HG03457 (cell line): ENCODE results near the gene AKAP10.
"Not testable (repeated sequence)": the region's sequence is repeated elsewhere in the genome, so short reads cannot be mapped to it uniquely, and the experiment has no call there.

ENCODE experiments used
- ATAC-seq: cut with Tn5 transposase; IDR thresholded peaks from one replicate; pipeline ENCODE4 v1.9.1; 2021; ENCODE audit warnings: moderate number of reproducible peaks; ENCODE audit not compliant: unreplicated experiment

The AKAP10 gene

DNA sequence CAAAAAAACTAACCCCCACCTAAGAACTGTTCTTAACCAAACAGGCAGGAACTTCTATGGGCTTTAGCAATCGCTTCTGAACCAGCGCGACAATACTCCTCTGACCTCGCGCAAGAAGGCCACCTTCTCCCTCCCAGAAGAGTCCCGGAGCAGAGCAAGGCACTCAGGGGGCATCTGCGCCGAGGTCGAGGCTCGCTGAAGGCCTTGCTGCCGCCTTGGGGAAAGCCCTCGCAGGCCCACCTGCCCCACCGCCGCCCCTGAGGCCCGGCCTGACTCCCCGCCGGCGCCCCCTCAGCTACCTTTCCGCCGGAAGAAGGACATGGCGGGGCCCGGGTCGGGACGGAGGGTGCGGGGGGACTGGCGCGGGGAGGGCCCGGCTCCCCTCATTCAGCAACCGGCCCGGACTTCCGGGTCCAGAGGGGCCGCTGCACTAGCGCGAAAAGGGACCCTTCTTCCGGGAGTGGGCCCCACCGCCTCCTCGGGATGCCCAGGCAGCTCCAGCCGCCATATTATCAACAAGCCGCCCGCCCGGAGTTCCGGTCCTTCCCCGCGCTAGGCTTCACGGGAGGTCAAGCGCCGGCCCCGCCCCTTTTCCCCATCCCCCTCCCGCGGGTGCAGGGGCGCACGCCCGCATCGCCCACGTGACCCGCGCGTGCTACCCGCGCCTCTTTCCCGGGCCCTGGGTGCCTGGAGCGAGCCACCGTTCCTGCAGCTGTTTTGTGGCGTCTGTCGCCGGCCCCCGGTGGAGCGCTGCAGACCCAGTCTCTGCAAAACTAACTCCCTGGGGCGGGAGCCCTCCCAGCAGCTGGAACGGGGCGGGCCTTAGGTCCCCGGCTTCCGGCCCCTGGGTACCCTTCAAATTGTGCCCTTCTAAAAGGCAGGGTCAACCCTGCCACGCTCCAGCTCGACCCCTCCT, at the start of gene AKAP10:
TSS of gene AKAP10 (minus strand) at position 536 of the 916 bp plus-strand sequence. CDS start at position 387, 149 bp downstream.
- ATAC-seq: peak; percentile 68

DNA sequence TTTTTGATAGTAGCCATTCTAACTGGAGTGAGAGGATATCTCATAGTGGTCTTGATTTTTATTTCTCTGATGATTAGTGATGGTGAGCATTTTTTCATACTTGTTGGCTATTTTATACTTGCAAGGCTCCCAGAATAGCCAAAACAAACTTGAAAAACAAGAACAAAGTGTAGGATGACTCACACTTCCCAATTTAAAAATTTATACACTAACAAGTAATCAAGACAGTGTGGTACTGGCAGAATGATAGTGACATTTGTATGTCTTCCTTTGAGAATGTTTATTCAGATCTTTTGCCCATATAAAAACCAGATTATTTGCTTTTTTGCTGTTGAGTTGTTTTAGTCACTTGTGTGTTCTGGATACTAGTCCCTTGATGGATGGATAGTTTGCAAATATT, 49.3 kb upstream of the AKAP10 start:
- no peak for ATAC-seq

- ATAC-seq: no peak
Observed at GRCh38 chr17:20022701-20023100, 45.1 kb upstream of the AKAP10 start.

DNA sequence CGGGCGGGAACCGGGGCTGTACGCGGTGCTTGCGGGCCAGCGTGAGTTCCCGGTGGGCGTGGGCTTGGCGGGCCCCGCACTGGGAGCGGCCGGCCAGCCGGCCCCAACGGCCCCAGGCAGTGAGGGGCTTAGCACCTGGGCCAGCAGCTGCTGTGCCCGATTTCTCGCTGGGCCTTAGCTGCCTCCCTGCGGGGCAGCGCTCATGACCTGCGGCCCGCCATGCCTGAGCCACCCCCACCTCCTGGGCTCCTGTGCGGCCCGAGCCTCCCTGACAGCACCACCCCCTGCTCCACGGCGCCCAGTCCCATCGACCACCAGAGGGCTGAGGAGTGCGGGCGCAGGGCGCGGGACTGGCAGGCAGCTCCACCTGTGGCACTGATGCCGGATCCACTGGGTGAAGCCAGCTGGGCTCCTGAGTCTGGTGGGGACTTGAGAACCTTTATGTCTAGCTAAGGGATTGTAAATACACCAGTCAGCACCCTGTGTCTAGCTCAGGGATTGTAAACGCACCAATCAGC, 38.9 kb upstream of the AKAP10 start:
- ATAC-seq: not testable (repeated sequence)

GRCh38 chr17:20012017-20012536, 34.4 kb upstream of the AKAP10 start:
- ATAC-seq: no peak

DNA sequence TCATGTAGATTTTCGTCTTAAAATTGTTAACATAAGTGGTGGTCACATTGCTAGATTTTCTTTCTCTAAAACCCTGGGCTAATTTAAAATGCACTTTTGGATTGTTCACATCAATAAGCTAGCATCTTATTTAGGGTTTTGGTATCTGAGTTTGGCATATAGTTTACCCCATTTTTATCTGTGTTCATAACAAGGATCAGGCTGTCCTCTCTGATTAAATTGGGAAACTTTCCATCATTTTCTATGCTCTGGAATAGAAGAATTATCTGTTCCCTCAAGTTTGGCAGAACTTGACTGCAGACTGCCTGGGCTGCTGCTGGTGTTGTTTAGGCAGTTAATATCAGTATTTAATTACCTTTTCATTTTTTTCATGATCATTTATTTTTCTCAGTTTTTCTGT, 33.3 kb upstream of the AKAP10 start:
- ATAC-seq: no peak

DNA sequence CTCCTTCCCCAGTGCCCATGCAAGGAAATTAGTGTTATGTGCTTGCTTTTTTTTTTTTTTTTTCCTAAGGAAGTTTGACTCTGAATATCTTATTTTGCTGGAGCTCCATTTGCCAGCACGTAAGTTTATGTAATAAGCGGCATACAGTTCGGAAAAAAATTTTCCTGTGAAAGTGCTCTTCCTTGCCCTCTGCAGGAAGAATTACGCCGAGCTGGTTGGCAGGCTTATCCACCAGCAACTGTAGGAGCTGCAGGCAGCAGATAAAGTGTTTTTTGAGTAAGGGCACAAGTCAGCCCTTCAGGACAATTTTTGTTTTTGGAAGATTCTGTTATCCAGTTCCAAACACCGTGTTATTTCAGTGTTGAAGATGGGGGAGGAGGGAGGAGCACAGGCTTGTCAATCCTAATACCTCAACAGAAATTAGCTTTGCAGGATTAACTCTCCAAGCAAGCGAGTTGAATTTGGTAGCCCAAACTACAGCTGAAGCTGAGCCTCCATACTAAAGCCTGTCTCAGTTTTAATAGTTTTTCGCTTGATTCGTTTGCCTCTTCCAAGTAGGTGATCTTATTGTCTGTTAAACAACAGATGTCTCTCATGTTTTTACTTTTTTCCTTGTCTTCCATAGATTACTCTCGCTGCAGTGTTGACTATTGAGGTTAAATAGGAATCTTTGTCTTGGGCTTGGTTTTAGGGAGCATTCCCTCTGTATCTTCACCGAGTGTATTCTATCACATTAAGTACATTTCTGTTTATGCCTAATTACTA, 32.7 kb upstream of the AKAP10 start:
- no peak for ATAC-seq

DNA sequence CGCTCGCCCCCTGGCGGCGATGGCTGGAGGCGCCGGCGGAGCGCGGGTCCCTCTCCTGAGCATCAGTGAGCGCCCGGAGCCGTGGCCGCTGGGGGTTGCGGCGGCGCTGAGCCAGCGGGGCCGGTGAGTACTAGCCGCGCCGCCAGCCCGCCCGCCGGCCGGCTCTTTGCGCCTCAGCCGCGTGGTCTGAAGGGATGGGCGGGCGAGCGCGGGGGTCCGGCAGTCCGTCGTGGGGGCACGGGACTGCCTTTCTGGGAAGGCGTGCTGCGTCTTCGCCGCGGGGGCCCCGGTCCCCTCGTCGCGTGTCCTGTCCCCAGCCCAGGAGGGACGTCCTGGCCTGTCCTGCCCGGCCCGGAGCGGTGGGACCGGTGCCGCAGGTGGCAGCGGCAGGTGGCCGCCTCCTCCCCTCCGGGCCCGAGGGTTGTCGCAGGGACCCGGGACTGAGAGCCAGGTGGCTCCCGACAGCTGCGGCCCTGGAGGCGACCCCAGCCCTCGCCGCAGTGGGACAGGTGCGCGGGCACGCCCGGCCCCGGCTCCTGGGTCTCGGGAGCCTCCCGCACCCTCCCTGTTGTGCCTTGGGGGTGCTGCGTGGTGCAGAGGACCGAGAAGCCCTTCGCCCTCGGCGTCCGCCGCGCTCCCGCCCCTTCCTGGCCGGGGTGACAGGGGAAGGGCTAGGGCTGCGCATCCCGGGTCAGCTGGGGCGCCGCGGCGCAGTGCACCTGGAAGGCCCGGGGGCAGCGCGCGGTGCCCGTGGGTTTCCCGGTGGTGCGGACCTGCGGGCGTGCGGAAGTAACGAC, 31.9 kb upstream of the AKAP10 start, which contains the start of gene SPECC1:
TSS of gene SPECC1 (plus strand) at position 58 of the 797 bp plus-strand sequence. CDS start 87,293 bp downstream, outside the sequence.
- ATAC-seq: peak; percentile 86

DNA sequence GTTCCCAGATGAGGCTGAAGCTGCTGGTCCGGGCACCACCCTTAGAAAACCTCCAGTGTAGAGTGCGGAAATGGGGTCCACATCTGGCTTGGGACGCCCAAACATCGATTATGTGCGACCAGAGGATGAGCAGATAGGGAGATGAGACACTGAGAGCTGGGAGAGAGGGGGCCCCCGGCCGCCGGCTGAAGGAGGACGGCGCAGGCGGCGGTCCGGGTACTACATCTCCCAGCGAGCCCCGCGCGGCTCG, 31.3 kb upstream of the AKAP10 start:
- ATAC-seq: no peak

DNA sequence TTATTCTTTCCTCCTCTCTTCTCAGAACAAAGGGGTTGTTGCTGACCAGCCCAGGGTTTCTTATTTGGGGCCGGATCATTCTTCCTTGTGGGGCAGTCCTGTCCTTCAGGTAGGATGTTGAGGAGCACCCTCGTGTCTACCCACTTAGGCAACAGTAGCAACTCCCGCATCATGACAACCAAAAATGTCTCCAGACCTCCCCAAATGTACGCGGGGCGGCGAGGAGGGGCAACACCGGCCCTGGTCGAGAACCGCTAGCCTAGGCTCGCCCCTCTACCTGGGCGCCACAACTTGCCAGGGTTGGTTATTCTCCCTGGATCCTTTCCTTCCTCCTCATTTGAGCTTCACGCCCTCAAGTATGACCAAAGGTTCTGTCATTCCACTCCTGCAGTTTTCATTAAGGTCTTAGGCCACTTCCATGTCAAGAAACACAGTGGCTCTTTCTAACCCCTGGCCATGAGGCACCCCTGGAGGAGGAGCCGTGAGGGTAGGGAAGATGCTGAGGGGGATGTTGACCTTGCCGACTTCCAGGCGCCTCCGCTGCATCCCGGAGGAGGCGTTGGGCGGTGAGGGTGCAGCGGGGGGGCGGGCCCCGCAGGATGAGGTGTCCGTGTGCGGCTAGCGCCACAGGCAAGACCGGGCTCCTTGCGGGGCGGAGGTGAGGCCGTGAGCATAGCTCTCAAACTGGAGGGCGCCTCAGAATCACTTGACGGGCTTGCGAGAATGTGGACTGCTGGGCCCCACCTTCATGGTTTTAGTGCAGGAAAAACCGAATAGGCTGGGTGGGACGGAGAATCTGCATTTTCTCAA, 30.8 kb upstream of the AKAP10 start:
- no peak for ATAC-seq

DNA sequence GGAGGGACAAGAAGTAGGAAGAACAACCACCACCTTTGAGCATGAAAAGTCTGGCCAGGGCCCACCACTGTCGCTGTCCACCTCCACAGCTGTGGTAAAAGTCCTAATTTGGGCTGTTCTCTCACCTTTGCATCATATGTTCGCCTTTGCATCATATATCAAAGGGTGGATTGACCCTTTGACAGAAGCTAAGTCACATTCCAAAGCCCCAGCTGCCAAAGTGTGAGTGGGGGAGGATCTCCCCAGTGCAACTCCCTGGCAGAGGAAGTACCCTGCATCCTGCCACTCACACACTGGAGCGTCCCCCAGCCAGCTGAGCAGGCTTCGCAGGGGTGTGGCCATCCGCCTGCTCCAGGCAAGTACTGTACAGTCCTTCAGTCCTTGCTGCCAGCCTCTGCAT, 18.9 kb upstream of the AKAP10 start:
- ATAC-seq: no peak

GRCh38 chr17:19996086-19996485, 18.5 kb upstream of the AKAP10 start:
- ATAC-seq: no peak

DNA sequence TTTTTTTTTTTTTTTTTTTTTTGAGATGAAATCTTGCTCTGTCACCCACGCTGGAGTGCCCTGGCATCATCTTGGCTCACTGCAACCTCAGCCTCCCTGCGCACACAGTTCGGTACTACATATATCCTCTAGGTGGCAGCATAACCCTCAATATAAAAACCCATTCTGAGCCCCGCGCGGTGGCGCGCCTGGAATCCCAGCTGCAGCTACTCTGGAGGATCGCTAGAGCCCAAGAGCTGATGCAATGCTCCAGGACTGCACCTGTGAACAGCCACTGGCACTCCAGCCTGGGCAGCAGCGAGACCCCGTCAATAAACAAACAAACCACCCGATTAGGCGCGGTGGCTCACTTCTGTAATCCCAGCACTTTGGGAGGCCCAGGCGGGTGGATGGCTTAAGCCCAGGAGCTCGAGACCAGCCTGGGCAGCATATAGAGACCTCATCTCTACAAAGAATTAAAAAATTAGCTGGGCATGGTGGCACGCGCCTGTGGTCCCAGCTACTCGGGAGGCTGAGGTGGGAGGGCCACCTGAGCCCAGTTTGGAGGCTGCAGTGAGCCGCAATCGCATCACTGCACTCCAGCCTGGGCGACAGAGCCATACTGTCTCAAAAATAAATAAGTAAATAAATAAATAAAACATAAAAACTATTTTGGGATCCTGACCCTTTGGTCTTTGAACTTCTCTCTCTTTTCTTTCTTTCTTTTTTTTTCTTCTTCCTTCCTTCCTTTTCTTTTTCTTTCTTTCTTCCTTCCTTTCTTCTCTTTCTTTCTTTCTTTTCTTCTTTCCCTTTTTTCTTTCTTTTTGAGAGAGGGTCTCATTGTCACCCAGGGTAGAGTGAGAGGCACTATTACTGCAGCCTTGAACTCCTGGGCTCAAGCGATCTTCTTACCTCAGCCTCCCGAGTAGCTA, 15.4 kb upstream of the AKAP10 start:
- ATAC-seq: no peak

DNA sequence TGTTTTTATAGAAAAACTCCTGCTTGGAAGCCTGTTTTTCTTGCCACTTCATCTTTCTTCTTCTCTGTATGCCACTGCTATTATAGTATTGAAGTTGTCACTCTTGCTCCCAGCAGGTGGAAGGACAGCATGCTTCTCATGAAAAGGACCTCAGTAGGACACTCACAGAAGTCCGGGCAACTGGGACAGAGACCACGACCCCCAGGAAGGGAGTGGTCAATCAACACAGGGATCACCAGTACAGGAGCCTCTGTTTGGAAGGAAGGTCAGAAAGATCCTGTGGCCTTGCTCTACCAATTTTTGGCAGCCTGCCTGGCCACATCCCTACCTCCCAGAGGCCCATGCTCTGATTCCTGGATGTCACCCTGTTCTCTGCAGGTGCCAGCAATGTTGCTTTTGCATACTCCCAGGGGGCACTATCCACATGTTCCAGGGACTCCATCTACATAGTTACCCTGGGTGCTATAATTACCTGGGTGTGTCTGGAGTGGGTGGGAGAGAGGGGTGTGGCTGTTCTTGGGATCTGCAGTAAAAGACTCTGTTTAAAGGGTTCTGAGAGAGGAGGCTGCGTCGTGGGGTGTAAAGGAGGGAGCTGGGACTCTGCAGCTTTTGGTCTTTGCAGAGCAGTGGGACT, 13.7 kb upstream of the AKAP10 start:
- no peak for ATAC-seq

- no peak for ATAC-seq
Observed at GRCh38 chr17:19987897-19988296, 10.3 kb upstream of the AKAP10 start.

DNA sequence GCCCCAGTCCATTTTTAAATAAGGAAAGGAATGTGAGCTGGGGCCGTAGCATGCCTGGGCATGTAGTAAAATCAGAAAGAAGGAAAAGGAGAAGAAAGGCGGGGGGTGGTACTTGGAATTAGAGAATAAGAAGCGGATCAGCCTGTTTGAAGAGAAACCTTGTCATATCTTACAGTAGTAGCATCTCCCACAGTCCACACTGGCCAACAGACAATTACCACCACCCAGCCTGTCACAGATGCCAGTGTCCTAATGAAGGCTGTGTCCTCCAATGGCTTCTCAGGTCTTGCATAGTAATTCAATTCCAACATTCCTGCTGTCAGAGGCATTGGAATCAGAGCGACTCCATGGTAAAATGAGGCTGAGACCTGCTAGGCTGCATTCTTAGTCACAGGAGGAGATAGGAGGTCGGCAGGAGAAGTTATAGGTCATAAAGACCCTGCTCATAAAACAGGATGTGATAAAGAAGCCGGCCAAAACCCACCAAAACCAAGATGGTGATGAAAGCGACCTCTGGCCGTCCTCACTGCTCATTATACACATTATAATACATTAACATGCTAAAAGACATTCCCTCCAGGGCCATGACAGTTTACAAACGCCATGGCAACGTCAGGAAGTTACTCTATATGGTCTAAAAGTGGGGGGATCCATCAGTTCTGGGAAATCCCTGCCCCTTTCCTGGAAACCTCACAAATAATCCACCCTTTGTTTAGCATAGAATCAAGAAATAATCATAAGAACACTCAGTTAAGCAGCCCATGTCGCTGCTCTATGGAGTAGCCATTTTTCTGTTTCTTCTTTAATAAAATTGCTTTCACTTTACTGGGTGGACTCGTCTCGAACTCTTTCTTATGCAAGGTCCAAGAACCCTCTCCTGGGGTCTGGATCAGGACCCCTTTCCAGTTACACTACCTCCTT, 9.6 kb upstream of the AKAP10 start:
- ATAC-seq: no peak
